Epithelial cell of esophagus (primary cell): ENCODE measurements around the gene JPH3.

Experiments used
- DNase-seq: peaks from one replicate; pipeline ENCODE4 v3.0.0; 2010; ENCODE audit warnings: low read depth
- H3K4me3 ChIP-seq: 2 replicates; pipeline ENCODE4 v1.5.1; 2011; ENCODE audit warnings: mild to moderate bottlenecking, low read length, control low read depth
- TF ChIP-seq, protein P1 (sequence below): IDR thresholded peaks from 2 replicates; pipeline ENCODE4 v1.5.1; 2011; ENCODE audit warnings: low read depth, mild to moderate bottlenecking, low read length, control low read depth, inconsistent platforms; ENCODE audit not compliant: insufficient read depth; ENCODE audit errors: missing control alignments

Gene JPH3

GRCh38 chr16:87619360-87620200, 17.3 kb downstream of the JPH3 start:
- no peak overlapping the region for H3K4me3 ChIP-seq
- TF ChIP-seq, protein P1, sequence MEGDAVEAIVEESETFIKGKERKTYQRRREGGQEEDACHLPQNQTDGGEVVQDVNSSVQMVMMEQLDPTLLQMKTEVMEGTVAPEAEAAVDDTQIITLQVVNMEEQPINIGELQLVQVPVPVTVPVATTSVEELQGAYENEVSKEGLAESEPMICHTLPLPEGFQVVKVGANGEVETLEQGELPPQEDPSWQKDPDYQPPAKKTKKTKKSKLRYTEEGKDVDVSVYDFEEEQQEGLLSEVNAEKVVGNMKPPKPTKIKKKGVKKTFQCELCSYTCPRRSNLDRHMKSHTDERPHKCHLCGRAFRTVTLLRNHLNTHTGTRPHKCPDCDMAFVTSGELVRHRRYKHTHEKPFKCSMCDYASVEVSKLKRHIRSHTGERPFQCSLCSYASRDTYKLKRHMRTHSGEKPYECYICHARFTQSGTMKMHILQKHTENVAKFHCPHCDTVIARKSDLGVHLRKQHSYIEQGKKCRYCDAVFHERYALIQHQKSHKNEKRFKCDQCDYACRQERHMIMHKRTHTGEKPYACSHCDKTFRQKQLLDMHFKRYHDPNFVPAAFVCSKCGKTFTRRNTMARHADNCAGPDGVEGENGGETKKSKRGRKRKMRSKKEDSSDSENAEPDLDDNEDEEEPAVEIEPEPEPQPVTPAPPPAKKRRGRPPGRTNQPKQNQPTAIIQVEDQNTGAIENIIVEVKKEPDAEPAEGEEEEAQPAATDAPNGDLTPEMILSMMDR = no peak
- DNase-seq = no peak

GRCh38 chr16:87620201-87620495, 17.8 kb downstream of the JPH3 start:
- TF ChIP-seq, protein P1 = no peak
- no peak overlapping the region for H3K4me3 ChIP-seq
- no peak for DNase-seq

DNA sequence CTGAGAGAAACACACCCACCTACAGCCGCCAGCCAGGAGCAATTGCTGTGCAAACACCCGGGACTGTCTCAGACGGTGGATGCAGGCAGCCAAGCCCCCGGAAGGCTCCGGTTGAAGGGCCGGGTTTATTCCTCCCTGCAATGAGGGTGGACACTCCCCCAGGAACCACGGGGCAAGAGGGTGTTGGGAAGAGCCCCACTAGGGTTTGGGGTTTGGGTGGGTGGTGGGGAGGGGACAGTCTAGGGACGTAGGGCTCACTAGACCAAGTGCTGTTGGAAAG, 19.2 kb downstream of the JPH3 start:
- TF ChIP-seq, protein P1 = no peak
- H3K4me3 ChIP-seq = no peak overlapping the region
- DNase-seq = no peak

DNA sequence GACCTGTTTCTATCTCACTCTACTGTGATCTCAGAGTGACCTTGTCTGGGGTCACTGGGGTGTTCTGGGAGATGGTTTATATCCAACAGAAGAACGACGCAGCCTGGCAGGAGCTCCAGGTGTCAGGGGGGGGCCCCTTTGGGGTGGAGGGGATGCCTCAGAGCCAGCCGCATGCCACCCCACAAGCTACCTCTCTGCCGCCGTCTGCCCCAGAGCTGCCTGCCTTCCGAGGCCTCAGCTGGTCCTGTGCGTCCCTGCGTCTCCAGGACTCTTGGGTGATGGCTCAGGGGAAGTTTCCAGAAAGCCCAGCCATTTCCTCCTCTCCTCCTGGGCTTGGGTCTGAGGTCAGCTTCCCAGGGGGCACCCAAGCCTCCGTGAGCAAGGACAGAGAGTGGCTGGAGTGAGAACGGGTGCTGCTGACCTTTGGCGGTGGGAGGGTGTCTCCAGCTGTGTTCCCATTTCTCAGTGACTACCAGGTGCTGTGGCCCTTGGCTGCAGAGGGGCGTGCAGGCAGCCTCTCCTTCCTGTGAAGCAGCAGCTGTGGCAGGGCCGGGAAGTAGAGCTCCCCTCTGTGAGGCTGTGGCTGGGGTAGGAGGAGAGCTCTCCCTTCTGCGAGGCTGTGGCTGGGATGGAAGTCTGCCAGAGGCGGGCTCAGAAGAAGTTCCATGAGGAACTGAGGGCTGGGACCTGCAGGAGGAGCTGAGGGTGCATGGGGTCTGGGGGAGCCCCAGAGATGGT, 19.8 kb downstream of the JPH3 start:
- TF ChIP-seq, protein P1 = no peak
- H3K4me3 ChIP-seq = no peak overlapping the region
- no peak for DNase-seq

GRCh38 chr16:87622756-87623319, 20.5 kb downstream of the JPH3 start:
- DNase-seq = no peak
- H3K4me3 ChIP-seq = no peak overlapping the region
- TF ChIP-seq, protein P1 = no peak

DNA sequence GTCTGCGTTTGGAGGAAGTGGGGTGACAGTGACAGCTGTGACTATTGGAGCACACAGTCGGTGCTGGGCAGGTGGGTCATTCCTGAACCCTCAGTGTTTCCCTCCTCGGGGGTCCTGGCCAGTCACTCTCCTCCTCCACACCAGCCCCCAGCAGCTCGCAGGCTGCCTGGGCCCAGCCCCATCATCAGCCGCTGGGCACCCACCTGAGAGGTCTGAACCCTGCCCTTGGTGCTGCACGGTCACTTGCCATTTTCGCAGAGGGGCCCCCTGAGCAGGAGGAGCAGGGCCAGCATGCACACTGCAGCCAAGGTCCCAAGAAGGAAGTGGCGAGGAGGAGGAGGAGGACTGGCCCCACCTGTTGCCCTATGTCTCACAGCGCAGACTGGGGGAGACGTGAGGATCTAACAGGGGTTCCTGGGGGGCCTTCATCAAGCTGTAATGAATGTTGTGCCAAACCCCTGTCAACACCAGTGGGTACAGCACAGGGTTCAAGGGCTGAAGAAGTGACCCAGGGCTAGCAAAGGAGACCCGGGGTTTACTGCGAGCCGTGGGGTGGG, 23.0 kb downstream of the JPH3 start:
- TF ChIP-seq, protein P1 = no peak
- no peak for DNase-seq
- H3K4me3 ChIP-seq = no peak overlapping the region
